SH-SY5Y (cell line): Measurements from ENCODE around the gene SLC1A2.

Experiments
- GATA2 ChIP-seq: IDR thresholded peaks from 2 replicates; pipeline ENCODE4 v1.6.1; 2011; ENCODE audit warnings: mild to moderate bottlenecking, low read depth, low read length
- GATA3 ChIP-seq: IDR thresholded peaks from 2 replicates; pipeline ENCODE4 v1.6.1; 2011; ENCODE audit warnings: low read depth, mild to moderate bottlenecking, low read length, moderate library complexity

DNA sequence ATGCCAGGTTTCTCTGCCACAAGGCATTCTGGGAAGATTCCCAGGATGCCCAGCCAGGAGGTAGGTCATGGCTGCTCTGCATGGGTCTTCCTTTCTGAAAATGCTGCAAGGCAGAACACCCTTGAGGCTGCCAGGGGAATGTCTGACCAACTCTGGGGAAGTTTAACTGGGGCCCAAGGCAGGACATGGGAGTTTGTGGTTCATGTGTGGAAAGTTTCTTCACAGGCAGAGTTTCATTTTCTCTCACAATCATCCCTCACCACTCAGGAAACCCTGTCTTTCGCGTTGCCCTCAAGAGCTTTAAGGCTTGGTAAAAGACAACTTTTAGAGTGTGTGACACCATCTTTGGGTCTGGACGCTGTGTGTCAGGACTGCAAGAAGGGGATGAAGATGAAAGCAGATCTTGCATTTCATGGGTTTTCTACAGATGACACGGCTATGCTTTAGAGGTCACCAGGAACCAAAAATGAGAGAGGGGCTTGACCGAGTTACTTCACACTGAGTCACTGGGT lies 146.9 kb downstream of the SLC1A2 start:
- TF ChIP-seq GATA3, result no peak
- no peak for TF ChIP-seq GATA2
